ENCODE data around the gene TIMM50. TPM values are rescaled to one million over a fixed set of nuclear protein-coding genes. Genes with fewer than 3 reads are reported as not detected.
A peak's percentile ranks its signal among the peaks of the same experiment; 100 is the strongest.

The TIMM50 gene
- total RNA-seq, 4 donors from 2014 or later, result 66.9 to 97.6 (median 85.6) TPM

DNA sequence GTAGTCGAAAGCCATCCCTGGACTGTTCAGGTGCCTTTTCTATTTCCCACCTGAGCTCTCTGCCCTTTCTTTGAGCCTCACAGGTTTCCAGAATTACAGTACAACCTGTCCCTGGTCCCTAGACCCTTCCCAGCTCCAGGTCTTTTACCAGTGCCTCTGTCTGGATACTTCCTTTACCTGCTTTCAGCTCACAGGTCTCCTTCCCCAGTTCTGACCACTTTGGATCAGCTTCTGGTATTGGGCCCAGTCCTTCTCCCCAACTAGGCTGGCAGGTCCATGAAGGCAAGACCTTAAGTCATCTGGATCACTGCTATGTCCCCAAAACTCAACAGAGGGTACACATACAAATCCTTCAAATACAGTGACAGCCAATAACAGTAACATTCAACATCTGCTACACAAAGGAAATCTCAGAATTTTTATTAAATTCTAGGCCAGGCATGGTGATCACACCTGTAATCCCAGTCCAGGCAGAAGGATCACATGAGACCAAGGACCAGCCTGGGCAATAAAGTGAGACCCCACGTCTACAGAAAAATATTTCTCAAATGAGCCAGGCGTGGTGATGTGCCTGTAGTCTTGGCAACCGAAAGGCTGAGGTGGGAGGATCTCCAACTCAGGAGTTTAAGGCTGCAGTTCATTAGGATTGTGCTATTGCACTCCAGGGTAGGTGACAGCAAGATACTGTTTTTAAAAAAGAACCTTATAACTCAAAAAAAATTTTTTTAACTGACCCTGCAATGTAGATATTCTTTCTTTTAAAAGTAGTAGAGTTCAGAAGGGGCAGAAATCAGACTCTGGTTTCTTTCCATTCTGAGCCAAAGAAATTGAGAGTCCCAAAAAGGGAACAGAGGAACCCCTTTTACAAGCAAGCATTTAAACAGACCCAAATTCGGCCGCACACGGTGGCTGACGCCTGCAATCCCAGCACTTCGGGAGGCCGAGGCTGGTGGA, 46.2 kb upstream of the TIMM50 start:
- peaks cover 22 to 26% of the 10 kb centered on the region in 2 donors for H3K4me1 ChIP-seq
- H3K4me3 ChIP-seq, result peak overlapping the region; percentile 77 to 99 (median 91)
- DNase-seq (no peak), ATAC-seq (no peak)
- in situ Hi-C loops (cut with MboI; ENCODE audit: low sequenced_read_pairs in 4 of 4), result loop anchor here in 2 of 4 donors (5.0 to 25.0 kb wide), 3 partner anchors 98 to 403 kb away; partner anchors contain the start of genes DYRK1B (in 2 of the 2), EID2B (in 2 of the 2), FBL (in 2 of the 2) and EID2 (in 1 of the 2)
- H3K27me3 ChIP-seq, result no peaks in the 10 kb centered on the region
- H3K36me3 ChIP-seq, result peaks cover 4 to 32% of the 10 kb centered on the region in 2 donors
- H3K27ac ChIP-seq, result peak overlapping the region; percentile 86 to 95 (median 90)
- intact Hi-C loops (cut with DNase I; ENCODE audit: low total_unique reads), result loop anchor here (2.0 to 5.0 kb wide), 2 partner anchors 22 to 42 kb away; partner anchors contain the start of genes MED29, PAF1 and PLEKHG2
- no peaks in the 10 kb centered on the region for H3K9me3 ChIP-seq
- no peak for TF ChIP-seq POLR2A (IDR thresholded peaks at IDR 0.05)
- TF ChIP-seq, protein P1, sequence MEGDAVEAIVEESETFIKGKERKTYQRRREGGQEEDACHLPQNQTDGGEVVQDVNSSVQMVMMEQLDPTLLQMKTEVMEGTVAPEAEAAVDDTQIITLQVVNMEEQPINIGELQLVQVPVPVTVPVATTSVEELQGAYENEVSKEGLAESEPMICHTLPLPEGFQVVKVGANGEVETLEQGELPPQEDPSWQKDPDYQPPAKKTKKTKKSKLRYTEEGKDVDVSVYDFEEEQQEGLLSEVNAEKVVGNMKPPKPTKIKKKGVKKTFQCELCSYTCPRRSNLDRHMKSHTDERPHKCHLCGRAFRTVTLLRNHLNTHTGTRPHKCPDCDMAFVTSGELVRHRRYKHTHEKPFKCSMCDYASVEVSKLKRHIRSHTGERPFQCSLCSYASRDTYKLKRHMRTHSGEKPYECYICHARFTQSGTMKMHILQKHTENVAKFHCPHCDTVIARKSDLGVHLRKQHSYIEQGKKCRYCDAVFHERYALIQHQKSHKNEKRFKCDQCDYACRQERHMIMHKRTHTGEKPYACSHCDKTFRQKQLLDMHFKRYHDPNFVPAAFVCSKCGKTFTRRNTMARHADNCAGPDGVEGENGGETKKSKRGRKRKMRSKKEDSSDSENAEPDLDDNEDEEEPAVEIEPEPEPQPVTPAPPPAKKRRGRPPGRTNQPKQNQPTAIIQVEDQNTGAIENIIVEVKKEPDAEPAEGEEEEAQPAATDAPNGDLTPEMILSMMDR (IDR thresholded peaks at IDR 0.05 in 4 of 5, conservative IDR thresholded peaks at IDR 0.05 in 1 of 5), result no peak

DNA sequence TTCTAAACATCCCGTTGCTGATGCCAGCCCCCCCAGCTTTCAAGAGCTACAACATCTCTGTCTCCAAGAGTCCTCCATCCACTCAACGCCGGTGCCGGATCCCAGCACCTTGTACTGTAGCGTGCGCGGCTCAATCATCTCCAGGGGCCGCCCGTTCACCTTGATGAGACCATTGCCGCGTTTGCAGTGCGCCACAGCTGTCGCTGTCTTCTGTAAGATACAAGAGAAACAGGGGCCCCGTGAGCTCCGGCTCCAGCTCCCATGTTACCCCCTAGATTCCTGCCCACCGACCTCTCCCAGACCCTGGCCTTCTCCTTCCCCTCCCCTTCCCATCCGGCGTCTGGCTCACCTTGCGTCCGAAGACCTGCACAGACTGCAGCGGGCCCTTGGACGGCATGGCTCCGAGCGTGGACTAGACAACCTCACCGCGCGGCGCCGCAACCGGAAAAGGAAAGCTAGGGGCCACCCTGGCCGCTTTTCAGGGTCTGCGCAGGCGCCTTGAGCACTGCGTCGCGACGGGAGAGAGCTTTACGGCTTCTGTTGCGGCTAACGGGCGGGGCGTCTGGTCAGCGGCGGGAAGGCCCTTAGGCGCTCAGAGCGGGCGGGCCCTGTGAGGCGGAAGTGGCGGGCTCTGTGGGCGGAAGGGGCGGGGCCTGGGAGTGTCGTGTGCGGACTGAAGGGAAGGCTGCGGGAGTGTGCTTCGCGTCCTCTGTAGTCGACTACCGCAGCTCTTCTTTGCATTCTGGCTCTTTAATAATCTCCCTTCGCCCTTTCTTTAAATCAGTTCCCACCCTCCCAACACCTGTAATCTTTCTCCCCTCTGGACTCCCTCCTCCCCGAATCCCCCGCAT, 44.9 kb upstream of the TIMM50 start, which contains the start of gene RPS16:
TSS of gene RPS16 (minus strand) at position 451 of the 851 bp plus-strand sequence. CDS start at position 397, 54 bp downstream.
- in situ Hi-C loops (cut with MboI; ENCODE audit: low sequenced_read_pairs in 4 of 4) (loop anchor here in 2 of 4 donors (5.0 to 25.0 kb wide), 3 partner anchors 97 to 402 kb away; partner anchors contain the start of genes DYRK1B (in 2 of the 2), EID2B (in 2 of the 2), FBL (in 2 of the 2) and EID2 (in 1 of the 2)), intact Hi-C loops (cut with DNase I; ENCODE audit: low total_unique reads) (loop anchor here (1.0 to 2.0 kb wide), 3 partner anchors 10 to 97 kb away; partner anchors contain the start of genes EID2B, PLEKHG2 and SUPT5H)
- peak; percentile 98 to 99 for TF ChIP-seq POLR2A (IDR thresholded peaks at IDR 0.05)
- TF ChIP-seq, protein P1 (IDR thresholded peaks at IDR 0.05 in 4 of 5, conservative IDR thresholded peaks at IDR 0.05 in 1 of 5), result peak in 1 of 5 experiments; percentile 19

DNA sequence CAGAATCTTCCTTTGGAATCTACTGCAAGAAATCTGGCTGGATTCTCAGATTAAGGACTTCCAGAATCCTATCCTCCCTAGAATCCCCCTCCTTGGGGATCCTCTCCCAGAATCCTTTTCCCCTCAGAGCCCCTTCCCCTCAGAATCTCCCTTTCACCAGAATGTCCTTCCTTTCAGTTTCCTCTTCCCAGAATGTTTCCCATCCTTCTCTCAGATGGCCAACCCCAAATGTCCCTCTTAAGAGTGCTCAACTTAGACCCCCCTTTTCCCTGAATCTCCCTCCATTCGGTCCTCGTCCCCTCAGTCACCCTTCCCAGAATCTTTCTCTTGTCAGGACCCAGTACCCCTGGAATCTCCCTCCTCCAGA, 44.3 kb upstream of the TIMM50 start:
- ATAC-seq, result peak in 1 of 2 donors; percentile 8
- Histone ChIP-seq H3K9me3 (no peaks in the 10 kb centered on the region), H3K4me1 (peaks cover 22 to 28% of the 10 kb centered on the region in 2 donors), H3K27ac (peak overlapping the region; percentile 84 to 95 (median 90)), H3K27me3 (no peaks in the 10 kb centered on the region), H3K4me3 (peak overlapping the region; percentile 56 to 99 (median 91)), H3K36me3 (peaks cover 4 to 32% of the 10 kb centered on the region in 2 donors)
- in situ Hi-C loops (cut with MboI; ENCODE audit: low sequenced_read_pairs in 4 of 4), result loop anchor here in 2 of 4 donors (5.0 to 25.0 kb wide), 3 partner anchors 96 to 401 kb away; partner anchors contain the start of genes DYRK1B (in 2 of the 2), EID2B (in 2 of the 2), FBL (in 2 of the 2) and EID2 (in 1 of the 2)
- TF ChIP-seq, protein P1 (IDR thresholded peaks at IDR 0.05 in 4 of 5, conservative IDR thresholded peaks at IDR 0.05 in 1 of 5), result no peak
- no peak for TF ChIP-seq POLR2A (IDR thresholded peaks at IDR 0.05)
- intact Hi-C loops (cut with DNase I; ENCODE audit: low total_unique reads), result loop anchor here (1.0 to 2.0 kb wide), 2 partner anchors 9 to 96 kb away; partner anchors contain the start of genes EID2B and SUPT5H
- no peak for DNase-seq

More for the DNA sequence above, 44.9 kb upstream of the TIMM50 start, which contains the start of gene RPS16:
- ATAC-seq (peak; percentile 96), DNase-seq (peak; percentile 98 to 99)
- Histone ChIP-seq H3K9me3 (no peaks in the 10 kb centered on the region), H3K27me3 (no peaks in the 10 kb centered on the region), H3K36me3 (peaks cover 4 to 32% of the 10 kb centered on the region in 2 donors), H3K4me3 (peak within 1 kb of the TSS; percentile 77 to 99 (median 91)), H3K4me1 (peaks cover 22 to 28% of the 10 kb centered on the region in 2 donors), H3K27ac (peak within 1 kb of the TSS; percentile 86 to 95 (median 90))

Measured in gastrocnemius medialis (tissue), 4 donors.